SK-N-MC (cell line): ENCODE results near the gene TTBK2.

ENCODE experiments used
- EZH2 ChIP-seq: fragments of 200-600 bp; sonication (generic); IDR thresholded peaks from one replicate; pipeline ENCODE4 v1.6.1; 2017; ENCODE audit warnings: antibody characterized with exemption
- FOXP2 ChIP-seq: optimal IDR thresholded peaks from 2 replicates; pipeline ENCODE3; 2011; ENCODE audit warnings: mild to moderate bottlenecking, moderate library complexity; ENCODE audit not compliant: insufficient read depth; ENCODE audit errors: extremely low read length, control extremely low read depth
- POLR2AphosphoS5 ChIP-seq: IDR thresholded peaks from 2 replicates; pipeline ENCODE4 v1.6.1; 2012; ENCODE audit warnings: mild to moderate bottlenecking, low read depth, low read length, borderline replicate concordance

- TF ChIP-seq FOXP2 (no peak), POLR2AphosphoS5 (no peak), EZH2 (no peak)
These were observed 190.0 kb downstream of the TTBK2 start for GRCh38 chr15:42730536-42730935.
